GM18505 (cell line): ENCODE data around the gene MDK.
"Not testable (repeated sequence)": the region's sequence is repeated elsewhere in the genome, so short reads cannot be mapped to it uniquely, and the experiment has no call there.

ENCODE experiments used
- ATAC-seq: cut with Tn5 transposase; IDR thresholded peaks from one replicate; pipeline ENCODE4 v1.9.1; 2021; ENCODE audit not compliant: unreplicated experiment
- POLR2A ChIP-seq: IDR thresholded peaks from 4 replicates; pipeline ENCODE4 v1.6.1; 2011; ENCODE audit warnings: borderline replicate concordance; ENCODE audit not compliant: insufficient read depth, insufficient read length; ENCODE audit errors: extremely low read depth

The MDK gene

GRCh38 chr11:46366260-46366659 is 15.2 kb upstream of the MDK start:
- TF ChIP-seq POLR2A = no peak
- no peak for ATAC-seq

GRCh38 chr11:46366661-46367161 is 14.8 kb upstream of the MDK start:
- TF ChIP-seq POLR2A = no peak
- no peak for ATAC-seq

- ATAC-seq = peak; percentile 55
- no peak for TF ChIP-seq POLR2A
Measured at GRCh38 chr11:46367244-46367915, 14.1 kb upstream of the MDK start.

- TF ChIP-seq POLR2A = no peak
- ATAC-seq = no peak
Measured at GRCh38 chr11:46367916-46368267, 13.6 kb upstream of the MDK start.

- peak; percentile 56 for ATAC-seq
Measured at GRCh38 chr11:46369458-46370152, 11.9 kb upstream of the MDK start.

GRCh38 chr11:46370253-46370652 is 11.2 kb upstream of the MDK start:
- no peak for ATAC-seq
- no peak for TF ChIP-seq POLR2A

More at GRCh38 chr11:46369458-46370152, 11.9 kb upstream of the MDK start:
- no peak for TF ChIP-seq POLR2A

- ATAC-seq = not testable (repeated sequence)
Measured at GRCh38 chr11:46371262-46371661, 10.2 kb upstream of the MDK start.

- no peak for TF ChIP-seq POLR2A
- no peak for ATAC-seq
Measured at GRCh38 chr11:46372086-46372485, 9.4 kb upstream of the MDK start.

GRCh38 chr11:46372501-46372900 is 9.0 kb upstream of the MDK start:
- not testable (repeated sequence) for ATAC-seq

- no peak for ATAC-seq
- TF ChIP-seq POLR2A = no peak
Measured at GRCh38 chr11:46373787-46374740, 7.4 kb upstream of the MDK start.

- ATAC-seq = no peak
- no peak for TF ChIP-seq POLR2A
Measured at GRCh38 chr11:46374815-46375214, 6.7 kb upstream of the MDK start.

- no peak for ATAC-seq
- TF ChIP-seq POLR2A = no peak
Measured at GRCh38 chr11:46375392-46376101, 5.9 kb upstream of the MDK start.
